Ovary (tissue), 3 donors: Measurements from ENCODE around the gene IL1R2.

Source experiments
- CTCF ChIP-seq, 3 donors: fragments of 450-650 bp in 2 of 3; fragments of 200-600 bp in 1 of 3; IDR thresholded peaks; one replicate each; pipeline versions ENCODE4 v1.5.1 to v1.8.0; 2016 to 2022; ENCODE audit warnings: antibody characterized with exemption in 3 of 3, mild to moderate bottlenecking in 1 of 3
- EP300 ChIP-seq: sonication (generic); formaldehyde crosslinking; IDR thresholded peaks from one replicate; pipeline ENCODE4 v1.6.1; 2017; ENCODE audit warnings: antibody characterized with exemption
- donor health status: DM: no; HTN: no; CAD: no.

- TF ChIP-seq EP300 = no peak
- TF ChIP-seq CTCF (IDR thresholded peaks at IDR 0.05) = no peak
Measured at GRCh38 chr2:102072741-102073140, 81.0 kb downstream of the IL1R2 start.
